ENCODE results near the gene CFAP97D1.

The CFAP97D1 gene

GRCh38 chr17:43829738-43830137 lies 49.5 kb downstream of the CFAP97D1 start:
- DNase-seq (ENCODE audit: low spot score) = no peak

- no peak for DNase-seq (ENCODE audit: low spot score)
Observed at GRCh38 chr17:43830510-43831140, 50.4 kb downstream of the CFAP97D1 start.

- DNase-seq (ENCODE audit: low spot score) = no peak
Observed at GRCh38 chr17:43831633-43832032, 51.4 kb downstream of the CFAP97D1 start.

GRCh38 chr17:43832168-43832975 lies 52.1 kb downstream of the CFAP97D1 start:
- no peak for DNase-seq (ENCODE audit: low spot score)

- peak; percentile 70 for DNase-seq (ENCODE audit: low spot score)
Observed at GRCh38 chr17:43832976-43833829, 53.0 kb downstream of the CFAP97D1 start, which contains the start of gene MPP3. TSS of gene MPP3 (minus strand) at chr17:43833146. CDS start at chr17:43831906, 1,240 bp downstream.

- no peak for DNase-seq (ENCODE audit: low spot score)
Observed at GRCh38 chr17:43834106-43834505, 53.9 kb downstream of the CFAP97D1 start.
